LoVo (cell line): ENCODE results near the gene ZNF831.

ENCODE experiments used
- DNase-seq: peaks from one replicate; pipeline ENCODE4 v3.0.0-alpha.2; 2016; ENCODE audit warnings: low spot score

The ZNF831 gene

GRCh38 chr20:59141818-59142581 is 21.6 kb upstream of the ZNF831 start:
- no peak for DNase-seq

- DNase-seq: no peak
These were observed 20.3 kb upstream of the ZNF831 start for GRCh38 chr20:59143326-59143725.

- no peak for DNase-seq
These were observed 19.3 kb upstream of the ZNF831 start for GRCh38 chr20:59144179-59144830.

GRCh38 chr20:59144831-59145196 is 18.8 kb upstream of the ZNF831 start:
- no peak for DNase-seq

- DNase-seq: no peak
These were observed 18.2 kb upstream of the ZNF831 start for GRCh38 chr20:59145247-59145923.

- no peak for DNase-seq
These were observed 17.5 kb upstream of the ZNF831 start for GRCh38 chr20:59145924-59146779.

- DNase-seq: no peak
These were observed 16.6 kb upstream of the ZNF831 start for GRCh38 chr20:59146780-59147565.

- DNase-seq: no peak
These were observed 16.0 kb upstream of the ZNF831 start for GRCh38 chr20:59147586-59147985.

- no peak for DNase-seq
These were observed 14.7 kb upstream of the ZNF831 start for GRCh38 chr20:59148701-59149493.

- DNase-seq: no peak
These were observed 13.7 kb upstream of the ZNF831 start for GRCh38 chr20:59149678-59150504.

GRCh38 chr20:59150821-59151251 is 12.8 kb upstream of the ZNF831 start:
- DNase-seq: no peak

- no peak for DNase-seq
These were observed 12.2 kb upstream of the ZNF831 start for GRCh38 chr20:59151391-59151790.

GRCh38 chr20:59151820-59152219 is 11.8 kb upstream of the ZNF831 start:
- no peak for DNase-seq

GRCh38 chr20:59152559-59153354 is 10.9 kb upstream of the ZNF831 start:
- DNase-seq: no peak

GRCh38 chr20:59153355-59153681 is 10.3 kb upstream of the ZNF831 start:
- DNase-seq: no peak

- no peak for DNase-seq
These were observed 9.8 kb upstream of the ZNF831 start for GRCh38 chr20:59153832-59154231.

- DNase-seq: no peak
These were observed 9.2 kb upstream of the ZNF831 start for GRCh38 chr20:59154317-59155013.

- DNase-seq: no peak
These were observed 6.6 kb upstream of the ZNF831 start for GRCh38 chr20:59157064-59157463.
